ENCODE results near the gene FNDC3B.

The FNDC3B gene

DNA sequence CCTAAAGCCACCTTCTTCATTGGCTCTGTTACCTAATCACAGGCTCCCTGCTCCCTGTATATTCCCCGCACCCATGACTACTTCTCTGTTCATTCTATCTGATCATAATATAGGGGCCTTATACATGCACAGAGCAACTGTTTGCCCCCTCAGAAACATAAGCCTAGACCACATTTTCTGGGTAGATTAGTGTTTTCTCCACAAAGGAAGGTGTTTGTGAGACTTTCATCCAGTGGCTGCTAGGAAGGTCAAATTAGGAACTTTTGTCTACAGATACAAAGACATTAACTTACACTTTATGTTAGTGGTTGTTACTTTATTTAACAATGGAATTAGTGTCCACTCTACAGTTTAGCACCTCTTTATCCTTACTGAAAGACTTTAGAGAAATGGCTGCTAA lies 234.0 kb downstream of the FNDC3B start:
- in situ Hi-C loops (cut with HindIII; ENCODE audit: low sequenced_read_pairs), result no loop called here

DNA sequence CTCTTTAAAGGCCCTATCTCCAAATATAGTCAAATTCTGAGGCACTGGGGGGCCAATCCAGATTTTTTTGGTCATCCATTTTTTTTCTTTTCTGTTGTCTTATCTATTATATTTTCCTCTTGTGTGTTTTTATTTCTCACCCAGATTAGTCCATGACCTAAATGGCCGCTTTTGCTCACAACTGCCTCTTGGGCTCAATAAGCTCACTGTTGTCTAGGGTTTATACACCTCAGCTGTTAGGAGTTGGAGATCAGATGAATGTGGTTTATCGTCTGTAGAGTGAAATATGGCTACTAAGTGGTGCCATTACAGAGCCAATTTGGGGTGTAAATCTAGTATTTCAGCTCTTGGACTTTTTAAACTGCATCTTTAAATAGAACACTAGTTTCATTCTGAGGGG lies 235.5 kb downstream of the FNDC3B start:
- in situ Hi-C loops (cut with HindIII; ENCODE audit: low sequenced_read_pairs), result no loop called here

DNA sequence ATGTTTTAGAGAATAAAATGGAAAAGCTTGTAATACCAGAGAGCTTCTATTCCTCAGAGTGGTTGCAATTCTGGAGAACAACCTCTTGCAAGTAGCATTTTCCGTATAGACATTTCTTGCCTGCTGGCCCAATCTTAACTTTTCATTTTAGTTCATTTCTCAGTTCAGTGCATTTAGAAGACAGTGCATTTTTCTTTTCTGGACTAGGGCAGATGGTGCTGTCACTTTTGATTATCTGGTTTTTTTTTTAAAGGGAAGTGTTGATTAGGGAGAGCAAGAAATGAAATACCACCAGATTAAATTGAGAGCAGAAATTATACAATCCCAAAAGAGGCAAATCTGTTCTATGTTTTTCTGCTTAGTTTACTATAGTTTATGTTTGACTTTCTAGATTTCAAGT lies 236.2 kb downstream of the FNDC3B start:
- in situ Hi-C loops (cut with HindIII; ENCODE audit: low sequenced_read_pairs), result no loop called here

DNA sequence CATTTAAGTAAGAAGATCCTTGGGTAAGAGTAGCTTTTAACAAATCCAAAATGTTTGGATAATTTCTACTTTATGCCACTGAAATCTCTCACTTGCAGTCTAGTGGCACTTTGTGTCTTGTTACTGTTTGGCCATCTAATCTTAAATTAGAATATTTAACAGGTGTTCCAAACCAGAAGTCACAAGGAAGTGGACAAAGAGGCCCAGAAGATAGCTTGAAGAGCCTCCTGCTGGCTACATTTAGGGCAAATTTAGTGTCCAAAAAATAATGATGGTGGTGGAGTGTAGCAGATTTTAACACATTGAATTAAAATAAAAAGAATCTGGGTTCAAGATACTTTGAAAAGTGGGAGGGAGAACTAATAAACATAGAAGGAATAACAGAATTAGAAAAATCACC lies 236.7 kb downstream of the FNDC3B start:
- in situ Hi-C loops (cut with HindIII; ENCODE audit: low sequenced_read_pairs), result no loop called here

DNA sequence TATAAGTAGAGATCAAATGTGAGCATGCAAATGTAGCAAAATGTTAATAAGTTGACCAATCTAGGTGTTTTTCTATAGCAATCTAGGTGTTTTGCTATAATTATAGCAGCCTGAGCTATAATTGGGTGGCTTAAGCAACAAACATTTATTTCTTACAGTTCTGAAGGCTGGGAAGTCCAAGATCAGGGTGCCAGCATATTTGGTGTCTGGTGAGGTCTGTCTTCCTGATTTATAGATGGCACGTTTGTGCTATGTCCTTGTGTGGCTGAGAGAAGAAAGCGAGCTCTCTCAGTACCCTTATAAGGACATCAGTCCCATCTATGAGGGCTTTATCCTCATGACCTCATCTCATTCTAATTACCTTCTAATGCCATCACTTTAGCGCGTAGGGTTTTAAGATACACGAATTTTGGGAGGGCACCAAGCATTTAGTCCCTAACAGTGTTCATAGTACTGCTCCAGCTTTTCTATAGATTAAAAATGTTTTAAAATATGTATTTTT lies 237.8 kb downstream of the FNDC3B start:
- in situ Hi-C loops (cut with HindIII; ENCODE audit: low sequenced_read_pairs), result no loop called here

DNA sequence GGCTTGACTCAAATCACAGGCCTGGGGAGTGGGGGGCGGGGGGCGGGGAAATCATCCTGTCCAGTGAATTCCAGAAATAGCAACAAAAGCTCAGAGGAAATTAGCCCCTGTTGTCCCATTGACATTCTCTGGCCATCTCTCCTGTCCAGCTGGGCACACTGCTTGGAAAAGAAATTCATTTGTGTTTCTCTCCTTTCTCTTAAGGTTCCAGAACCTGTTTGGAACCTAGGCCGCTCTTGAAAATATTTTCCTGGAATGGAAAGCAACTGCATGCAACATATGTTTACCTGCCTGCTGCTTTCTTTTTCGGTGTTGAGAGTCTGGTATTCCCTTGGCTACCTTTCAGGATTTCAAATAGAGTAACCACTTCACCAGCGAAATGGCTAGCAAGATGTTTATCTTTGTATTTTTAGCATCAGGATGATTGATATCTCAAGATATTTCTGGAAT lies 239.8 kb downstream of the FNDC3B start:
- in situ Hi-C loops (cut with HindIII; ENCODE audit: low sequenced_read_pairs), result no loop called here

DNA sequence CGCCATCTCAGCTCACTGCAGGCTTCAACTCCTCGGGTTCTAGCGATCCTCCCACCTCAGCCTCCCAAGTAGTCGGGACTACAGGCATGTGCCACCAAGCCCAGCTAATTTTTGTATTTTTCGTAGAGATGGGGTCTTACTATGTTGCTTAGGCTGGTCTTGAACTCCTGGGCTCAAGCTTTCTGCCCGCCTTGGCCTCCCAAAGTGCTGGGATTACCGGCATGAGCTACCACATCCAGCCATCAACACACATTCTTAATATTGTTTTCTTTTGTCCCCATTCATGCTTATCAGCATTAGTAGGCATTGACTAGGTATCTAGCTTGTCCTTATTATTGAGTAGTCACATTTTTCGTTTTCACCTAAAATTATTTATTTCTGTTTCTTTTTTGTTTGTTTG lies 240.6 kb downstream of the FNDC3B start:
- in situ Hi-C loops (cut with HindIII; ENCODE audit: low sequenced_read_pairs), result loop anchor here (5.0 kb wide), 1 partner anchor 43 kb away; no protein-coding TSS in a partner anchor

DNA sequence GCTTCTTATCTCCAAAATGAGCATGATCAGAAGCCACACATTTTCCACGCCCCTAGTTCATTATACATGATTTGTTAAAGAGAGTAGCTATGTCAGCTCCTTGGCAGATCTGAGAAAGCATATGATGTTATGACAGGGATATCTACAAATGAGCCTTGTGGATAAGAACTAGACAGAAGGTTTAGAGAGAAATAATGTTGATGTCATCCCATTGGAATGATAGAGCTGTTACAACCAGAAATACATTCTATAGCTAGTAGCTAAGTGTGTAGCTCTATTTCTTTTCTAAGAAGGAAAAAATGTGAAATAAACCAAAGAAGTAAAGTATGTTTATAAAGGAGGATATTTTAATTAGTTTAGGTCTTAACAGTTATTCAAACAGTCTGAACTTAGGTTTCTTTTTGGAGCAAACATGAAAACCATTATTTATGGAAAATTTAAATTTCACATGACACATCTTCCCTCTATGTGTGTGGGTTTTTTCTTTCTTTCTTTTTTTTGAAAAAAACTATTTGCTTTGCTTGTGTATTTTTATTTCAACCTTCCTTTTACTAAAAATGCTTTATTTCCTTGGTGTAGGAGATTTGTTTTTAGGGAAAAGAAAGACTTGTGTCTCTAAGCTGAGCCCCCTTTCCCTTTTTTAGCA lies 241.2 kb downstream of the FNDC3B start:
- in situ Hi-C loops (cut with HindIII; ENCODE audit: low sequenced_read_pairs), result loop anchor here (5.0 kb wide), 1 partner anchor 43 kb away; no protein-coding TSS in a partner anchor

DNA sequence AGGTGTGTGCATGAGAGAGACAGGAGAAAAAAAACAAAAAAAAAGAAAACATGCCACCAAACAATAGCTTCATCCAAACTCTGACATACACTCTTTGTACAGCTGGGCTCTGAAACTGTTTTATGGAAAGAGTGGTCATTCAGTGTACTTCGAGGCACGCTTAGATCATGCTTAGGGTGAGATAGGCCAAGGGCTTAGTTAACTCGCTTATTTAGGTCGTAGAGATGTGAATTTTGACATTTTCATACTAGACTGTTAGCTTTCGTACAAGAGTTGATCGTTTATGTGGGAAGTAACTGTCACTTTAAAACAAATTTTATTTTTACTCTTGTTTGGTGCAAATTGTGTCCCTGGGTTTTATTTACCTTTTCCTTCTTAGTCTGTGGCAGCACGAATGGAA lies 242.5 kb downstream of the FNDC3B start:
- in situ Hi-C loops (cut with HindIII; ENCODE audit: low sequenced_read_pairs), result loop anchor here (5.0 kb wide), 1 partner anchor 45 kb away; no protein-coding TSS in a partner anchor

DNA sequence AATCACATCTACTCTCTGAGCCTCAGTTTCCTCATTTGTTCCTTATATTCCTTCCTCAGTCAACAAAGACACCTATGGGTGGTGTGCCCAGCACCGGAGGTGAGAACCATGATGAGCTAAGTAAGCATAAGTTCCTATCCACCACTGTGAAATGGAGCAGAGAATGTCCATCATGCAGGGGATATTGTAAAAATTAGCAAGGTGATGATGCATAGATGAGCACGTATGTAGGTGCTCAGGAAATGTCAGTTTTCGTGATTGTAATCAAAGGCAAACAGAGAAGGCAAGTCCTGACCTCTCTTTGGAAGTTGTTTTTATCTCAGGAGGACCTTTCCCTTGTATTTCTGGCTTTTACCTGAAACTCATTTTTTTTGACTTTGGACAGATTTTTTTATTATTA lies 243.5 kb downstream of the FNDC3B start:
- in situ Hi-C loops (cut with HindIII; ENCODE audit: low sequenced_read_pairs), result loop anchor here (5.0 kb wide), 1 partner anchor 46 kb away; no protein-coding TSS in a partner anchor

DNA sequence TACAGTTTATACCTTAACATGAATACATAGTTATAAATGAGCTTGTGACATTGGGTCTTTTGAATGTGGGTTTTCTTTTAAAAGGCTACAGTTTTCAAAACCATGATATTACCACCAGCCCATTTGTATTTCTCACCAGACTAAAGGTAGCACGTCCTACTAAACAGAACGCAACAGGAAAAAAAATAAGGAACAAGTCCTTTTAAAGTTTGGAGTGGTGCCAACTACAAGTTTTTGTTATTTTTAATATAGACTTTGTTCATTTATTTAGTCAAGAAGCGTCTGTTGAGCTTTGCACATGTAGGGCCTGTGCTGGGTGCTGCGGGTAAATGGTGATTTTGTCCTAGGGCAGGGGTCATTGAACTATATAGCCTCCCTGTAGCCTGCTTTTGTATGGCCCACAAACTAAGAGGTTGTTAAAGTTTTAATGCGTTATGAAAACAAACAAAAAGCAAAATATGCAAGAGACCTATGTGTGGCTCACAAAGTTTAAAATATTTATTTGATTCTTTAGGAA lies 244.5 kb downstream of the FNDC3B start:
- in situ Hi-C loops (cut with HindIII; ENCODE audit: low sequenced_read_pairs), result loop anchor here (5.0 kb wide), 1 partner anchor 47 kb away; no protein-coding TSS in a partner anchor

DNA sequence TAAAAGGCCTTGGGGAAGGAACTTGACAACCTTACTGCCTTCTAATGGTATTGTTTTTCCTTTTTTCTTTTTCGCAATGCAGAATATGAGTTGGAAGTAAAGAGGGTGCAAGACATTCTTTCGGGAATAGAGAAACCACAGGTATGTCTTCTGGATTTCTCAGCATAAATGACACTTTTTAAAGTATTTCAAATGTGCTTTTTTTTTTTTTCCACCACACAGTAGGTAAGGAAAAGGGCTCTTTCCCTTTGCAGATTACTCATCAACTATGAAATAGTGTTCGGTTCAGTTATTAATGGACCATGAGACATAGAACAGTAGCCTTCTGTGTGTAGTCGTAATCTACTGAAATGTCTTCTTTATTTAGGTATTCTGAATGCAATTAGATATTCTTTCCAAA lies 246.5 kb downstream of the FNDC3B start:
- in situ Hi-C loops (cut with HindIII; ENCODE audit: low sequenced_read_pairs), result no loop called here

DNA sequence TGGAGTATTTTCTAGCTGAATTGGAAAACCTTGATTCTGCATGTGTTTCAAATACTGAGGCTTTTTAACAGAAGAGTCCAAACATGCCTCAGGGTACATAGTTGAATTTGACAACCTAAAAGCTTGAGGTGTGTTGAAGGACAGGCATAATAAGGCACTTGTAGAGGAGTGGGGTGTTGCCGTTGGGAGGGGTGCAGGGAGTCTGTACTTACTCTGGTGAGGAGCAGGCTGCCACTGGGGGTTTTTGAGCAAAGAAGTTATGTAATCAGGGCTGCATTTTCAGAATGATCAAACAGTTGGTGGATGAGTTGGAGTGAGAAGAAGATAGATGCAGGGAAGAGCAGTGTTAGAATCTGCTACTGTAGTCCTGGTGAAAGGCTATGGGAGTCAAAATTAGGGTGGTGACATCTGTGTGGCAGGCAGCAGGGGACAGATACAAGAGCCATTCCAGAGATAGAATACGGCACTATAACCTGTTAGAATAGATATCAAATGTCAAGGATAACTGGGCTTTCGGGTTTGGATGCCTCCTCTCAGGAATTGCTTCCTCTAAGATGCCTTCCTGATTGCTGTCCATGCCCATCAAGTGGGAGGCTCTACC lies 247.3 kb downstream of the FNDC3B start:
- in situ Hi-C loops (cut with HindIII; ENCODE audit: low sequenced_read_pairs), result no loop called here

DNA sequence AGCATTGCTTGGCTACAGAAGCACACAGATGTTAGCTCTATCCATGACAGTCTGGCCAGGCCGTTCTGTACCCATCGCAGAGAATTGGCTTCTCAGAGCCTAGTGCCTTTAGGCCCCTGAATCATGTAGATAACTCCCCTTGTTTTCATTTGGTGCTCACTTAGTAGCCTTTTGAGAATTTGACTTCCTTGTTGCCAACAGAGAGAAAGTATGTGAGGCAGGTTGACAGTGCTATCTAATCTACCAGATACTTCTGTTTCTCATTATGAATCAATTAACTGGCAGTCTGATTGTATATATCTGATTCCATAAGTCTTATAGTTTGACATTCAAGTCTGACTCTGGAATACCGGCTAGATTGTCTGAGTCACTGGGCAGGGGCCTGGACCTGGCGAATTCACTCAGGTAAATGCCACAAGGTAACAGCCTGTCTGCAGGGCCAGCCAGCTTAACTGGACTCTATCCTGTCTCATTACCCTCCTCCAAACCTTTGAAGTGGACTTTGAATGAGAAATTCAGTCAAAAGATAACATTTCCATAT lies 248.6 kb downstream of the FNDC3B start:
- in situ Hi-C loops (cut with HindIII; ENCODE audit: low sequenced_read_pairs), result no loop called here

DNA sequence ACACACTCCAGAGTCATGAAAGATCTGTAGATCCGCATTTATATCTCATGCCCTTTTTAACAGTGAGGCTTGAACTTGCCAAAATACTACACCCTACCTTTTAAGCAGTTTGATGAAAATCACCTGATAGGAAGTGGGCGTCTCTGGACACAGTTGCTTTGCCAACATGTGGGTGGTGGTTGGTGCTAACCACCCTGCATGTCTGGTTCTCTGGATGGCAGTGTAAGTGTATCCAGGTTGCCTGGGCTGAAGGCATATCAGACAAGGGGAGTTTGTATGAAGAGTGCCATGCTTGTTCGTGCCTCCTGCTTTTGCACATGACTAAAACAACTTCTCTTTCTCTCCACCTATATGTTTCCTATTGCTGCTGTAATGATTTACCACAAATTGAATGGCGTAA lies 249.3 kb downstream of the FNDC3B start:
- in situ Hi-C loops (cut with HindIII; ENCODE audit: low sequenced_read_pairs), result no loop called here

DNA sequence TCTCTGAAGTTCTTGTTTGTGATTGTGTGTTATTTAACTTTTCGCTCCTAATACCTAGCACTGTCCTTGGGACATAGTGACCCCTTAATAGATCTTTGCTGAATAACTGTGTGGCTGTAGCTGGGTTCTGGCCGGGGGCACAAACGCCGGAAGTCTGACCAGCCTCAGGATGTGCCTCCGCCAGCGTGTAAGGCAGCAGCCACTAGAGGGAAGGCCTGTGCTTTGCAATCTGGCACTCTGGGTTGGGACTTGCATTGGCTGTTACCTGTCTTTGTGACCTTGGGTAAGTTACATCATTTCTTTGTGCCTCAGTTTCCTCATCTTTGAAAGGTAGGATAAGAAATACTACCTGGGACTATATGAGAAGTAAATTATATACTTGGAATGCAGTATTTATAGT lies 250.2 kb downstream of the FNDC3B start:
- in situ Hi-C loops (cut with HindIII; ENCODE audit: low sequenced_read_pairs), result no loop called here

DNA sequence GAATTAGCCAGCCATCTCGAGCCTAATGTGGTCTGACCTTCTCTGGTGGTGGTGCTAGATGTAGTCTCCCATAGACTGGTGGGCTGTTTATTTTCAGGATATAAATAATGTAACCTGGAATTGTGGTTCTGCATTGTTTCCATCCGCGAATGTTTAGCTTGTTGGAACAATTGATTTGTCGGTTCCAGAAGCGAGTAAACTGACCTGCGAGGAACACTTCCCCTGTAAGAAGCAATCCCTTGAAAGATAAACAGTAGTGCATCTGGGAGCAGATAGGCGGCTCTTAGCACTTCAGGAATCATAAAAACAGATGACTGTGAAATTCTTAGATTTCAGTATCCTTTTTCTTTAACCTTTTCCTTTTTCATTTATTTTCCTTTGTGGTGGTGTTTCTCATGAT lies 251.1 kb downstream of the FNDC3B start:
- in situ Hi-C loops (cut with HindIII; ENCODE audit: low sequenced_read_pairs), result no loop called here

DNA sequence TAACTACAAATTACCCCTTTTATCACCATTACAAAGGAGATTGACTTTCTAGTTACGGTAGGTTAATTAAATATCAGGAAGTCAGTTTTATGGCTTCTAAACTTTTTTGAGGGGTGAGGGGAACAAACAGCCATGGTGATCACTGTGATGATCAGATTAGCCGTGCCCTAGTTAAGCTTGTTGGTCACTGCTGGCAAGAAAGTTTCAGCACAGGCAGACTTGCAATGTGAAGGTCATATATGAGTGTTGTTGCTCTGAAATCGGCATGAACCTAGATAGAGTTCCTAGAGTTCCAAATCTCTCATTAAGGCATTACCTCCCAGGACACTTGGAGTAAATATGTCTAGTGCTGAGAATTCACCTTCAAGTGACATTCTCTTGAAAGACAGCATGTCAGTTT lies 252.3 kb downstream of the FNDC3B start:
- in situ Hi-C loops (cut with HindIII; ENCODE audit: low sequenced_read_pairs), result no loop called here

DNA sequence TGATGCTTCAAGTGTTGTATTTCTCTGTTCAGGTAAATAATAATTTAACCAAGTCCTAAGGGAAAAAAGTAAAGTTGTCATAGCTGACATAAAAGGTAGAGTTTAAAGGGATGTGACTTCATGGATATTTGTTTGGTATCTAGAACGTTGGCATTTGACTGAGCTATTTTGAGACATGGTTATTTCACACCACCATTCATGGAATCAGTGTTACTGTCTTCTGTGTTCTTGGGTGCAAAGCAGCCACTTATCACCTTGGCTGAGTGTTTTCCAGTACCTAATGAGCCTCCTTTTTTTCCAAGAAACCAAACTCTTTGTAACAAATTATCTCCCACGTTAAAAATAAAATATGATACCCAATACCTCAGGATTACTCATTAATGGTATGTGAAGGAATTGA lies 253.0 kb downstream of the FNDC3B start:
- in situ Hi-C loops (cut with HindIII; ENCODE audit: low sequenced_read_pairs), result no loop called here

DNA sequence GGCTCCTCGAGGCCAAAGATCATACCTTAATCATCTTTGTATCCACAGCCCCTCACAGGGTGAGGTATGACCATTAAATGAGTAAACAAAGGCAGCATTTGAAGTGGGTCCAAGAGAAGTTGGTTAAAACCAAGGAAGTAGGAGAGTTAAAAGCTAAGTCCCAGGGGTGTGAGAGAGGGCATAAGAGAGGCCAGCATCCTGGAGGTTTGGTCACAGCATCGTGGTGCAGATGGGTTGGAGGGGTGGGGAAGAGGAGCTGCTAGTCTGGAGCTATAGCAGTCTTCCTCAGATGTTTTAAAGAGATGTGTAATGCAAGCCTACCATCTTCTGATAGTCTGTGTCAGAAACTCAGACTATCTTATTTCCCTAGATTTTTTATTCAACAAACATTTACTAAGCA lies 253.7 kb downstream of the FNDC3B start:
- in situ Hi-C loops (cut with HindIII; ENCODE audit: low sequenced_read_pairs), result no loop called here

DNA sequence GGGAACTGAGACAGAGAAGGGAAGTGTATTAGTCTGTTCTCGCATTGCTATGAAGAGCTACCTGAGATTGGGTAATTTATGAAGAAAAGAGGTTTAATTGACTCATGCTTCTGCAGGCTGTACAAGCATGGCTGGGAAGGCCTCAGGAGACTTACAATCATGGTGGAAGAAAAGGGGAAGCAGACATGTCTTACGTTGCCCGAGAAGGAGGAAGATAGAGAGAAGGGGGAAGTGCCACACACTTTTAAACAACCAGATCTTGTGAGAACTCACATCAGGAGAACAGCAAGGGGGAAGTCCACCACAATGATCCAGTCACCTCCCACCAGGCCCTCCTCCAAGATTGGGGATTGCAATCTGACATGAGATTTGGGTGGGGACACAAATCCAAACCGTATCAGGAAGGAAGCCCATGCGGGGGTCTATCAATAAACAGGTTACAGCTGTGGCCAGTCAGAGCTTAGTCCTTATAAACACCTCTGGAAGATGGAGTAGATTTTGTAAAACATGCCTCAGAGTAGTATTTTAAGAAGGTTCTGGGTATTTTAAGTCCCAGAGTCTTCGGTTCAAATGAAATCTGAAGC lies 254.9 kb downstream of the FNDC3B start:
- in situ Hi-C loops (cut with HindIII; ENCODE audit: low sequenced_read_pairs), result no loop called here

Data from endothelial cell of hepatic sinusoid (primary cell).